ENCODE results near the gene ACTBL2. TPM values are rescaled to one million over a fixed set of nuclear protein-coding genes. Genes with fewer than 3 reads are reported as not detected.
A peak's percentile ranks its signal among the peaks of the same experiment; 100 is the strongest.

The ACTBL2 gene
- total RNA-seq, 1 donor from 2014 or later = 11.8 TPM

DNA sequence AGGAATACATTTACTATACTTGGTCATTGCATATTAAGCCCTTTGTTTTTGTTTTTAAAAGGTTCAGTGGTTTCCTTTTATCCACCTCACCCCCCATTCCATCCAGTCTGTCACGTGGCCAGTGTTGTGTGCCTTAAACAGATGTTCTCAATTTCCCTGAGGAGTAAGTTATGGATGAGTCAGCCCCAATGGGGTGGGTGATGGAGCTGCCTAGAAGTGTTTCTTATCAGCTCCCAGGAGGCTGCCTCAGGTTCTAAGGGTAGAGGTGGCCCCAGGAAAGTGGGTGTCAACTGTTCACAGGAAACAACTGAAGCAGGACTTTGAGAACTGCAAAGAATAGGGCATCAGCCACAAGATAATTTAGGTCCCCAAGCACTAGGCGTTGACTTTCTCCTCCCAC, 41.1 kb downstream of the ACTBL2 start:
- FAIRE-seq (peak; percentile 65), DNase-seq (ENCODE audit: low read depth) (peak; percentile 99)
- H3K27me3 ChIP-seq (ENCODE audit: insufficient read depth, low read length) = no peaks in the 10 kb centered on the region
- Mint-ChIP-seq H3K4me1 (ENCODE audit: low read depth, unreplicated experiment) (peaks cover 44% of the 10 kb centered on the region), H3K27me3 (ENCODE audit: low read depth, unreplicated experiment) (no peaks in the 10 kb centered on the region), H3K9me3 (ENCODE audit: unreplicated experiment) (no peaks in the 10 kb centered on the region), H3K36me3 (ENCODE audit: low read depth, unreplicated experiment) (peaks cover 4% of the 10 kb centered on the region), H3K27ac (ENCODE audit: unreplicated experiment) (peak overlapping the region; percentile 92), H3K4me3 (ENCODE audit: unreplicated experiment) (peak overlapping the region; percentile 57)
- H3K4me3 ChIP-seq (ENCODE audit: insufficient read depth, low read depth, low read length) = no peak overlapping the region
- H2AFZ ChIP-seq (ENCODE audit: low read depth, low read length) = no peak overlapping the region
- H3K36me3 ChIP-seq (ENCODE audit: insufficient read depth, low read length) = no peaks in the 10 kb centered on the region
- H3K4me1 ChIP-seq (ENCODE audit: insufficient read depth, low read length) = peaks cover 46% of the 10 kb centered on the region
- peak overlapping the region; percentile 78 for H3K9ac ChIP-seq (ENCODE audit: low read length)
- peak overlapping the region; percentile 76 for H3K4me2 ChIP-seq (ENCODE audit: low read length)
- no peaks in the 10 kb centered on the region for H3K79me2 ChIP-seq (ENCODE audit: insufficient read depth, low read length)
- no peaks in the 10 kb centered on the region for H3K9me3 ChIP-seq (ENCODE audit: insufficient read depth, low read depth, low read length)
- peak overlapping the region; percentile 98 for H3K27ac ChIP-seq (ENCODE audit: low read depth, low read length)
- no peaks in the 10 kb centered on the region for H4K20me1 ChIP-seq (ENCODE audit: insufficient read depth, low read length)
- TF ChIP-seq CTCF (IDR thresholded peaks at IDR 0.05; ENCODE audit: insufficient read depth, low read depth, low read length) (no peak), EZH2 (IDR thresholded peaks at IDR 0.05; ENCODE audit: insufficient read depth, low read length) (no peak)

GRCh38 chr5:57439601-57440000, 43.0 kb downstream of the ACTBL2 start:
- H3K27me3 Mint-ChIP-seq (ENCODE audit: low read depth, unreplicated experiment) = no peaks in the 10 kb centered on the region
- H3K4me3 Mint-ChIP-seq (ENCODE audit: unreplicated experiment) = no peak overlapping the region
- no peaks in the 10 kb centered on the region for H3K79me2 ChIP-seq (ENCODE audit: insufficient read depth, low read length)
- peaks cover 4% of the 10 kb centered on the region for H3K36me3 Mint-ChIP-seq (ENCODE audit: low read depth, unreplicated experiment)
- H3K27ac Mint-ChIP-seq (ENCODE audit: unreplicated experiment) = no peak overlapping the region
- H4K20me1 ChIP-seq (ENCODE audit: insufficient read depth, low read length) = no peaks in the 10 kb centered on the region
- H2AFZ ChIP-seq (ENCODE audit: low read depth, low read length) = no peak overlapping the region
- peaks cover 52% of the 10 kb centered on the region for H3K4me1 Mint-ChIP-seq (ENCODE audit: low read depth, unreplicated experiment)
- FAIRE-seq (no peak), DNase-seq (ENCODE audit: low read depth) (no peak)
- TF ChIP-seq EZH2 (IDR thresholded peaks at IDR 0.05; ENCODE audit: insufficient read depth, low read length) (no peak), CTCF (IDR thresholded peaks at IDR 0.05; ENCODE audit: insufficient read depth, low read depth, low read length) (no peak)
- H3K27me3 ChIP-seq (ENCODE audit: insufficient read depth, low read length) = no peaks in the 10 kb centered on the region
- no peak overlapping the region for H3K27ac ChIP-seq (ENCODE audit: low read depth, low read length)
- peaks cover 60% of the 10 kb centered on the region for H3K4me1 ChIP-seq (ENCODE audit: insufficient read depth, low read length)
- H3K9me3 Mint-ChIP-seq (ENCODE audit: unreplicated experiment) = no peaks in the 10 kb centered on the region
- H3K9ac ChIP-seq (ENCODE audit: low read length) = no peak overlapping the region
- no peaks in the 10 kb centered on the region for H3K36me3 ChIP-seq (ENCODE audit: insufficient read depth, low read length)
- no peak overlapping the region for H3K4me3 ChIP-seq (ENCODE audit: insufficient read depth, low read depth, low read length)
- no peaks in the 10 kb centered on the region for H3K9me3 ChIP-seq (ENCODE audit: insufficient read depth, low read depth, low read length)
- H3K4me2 ChIP-seq (ENCODE audit: low read length) = no peak overlapping the region

DNA sequence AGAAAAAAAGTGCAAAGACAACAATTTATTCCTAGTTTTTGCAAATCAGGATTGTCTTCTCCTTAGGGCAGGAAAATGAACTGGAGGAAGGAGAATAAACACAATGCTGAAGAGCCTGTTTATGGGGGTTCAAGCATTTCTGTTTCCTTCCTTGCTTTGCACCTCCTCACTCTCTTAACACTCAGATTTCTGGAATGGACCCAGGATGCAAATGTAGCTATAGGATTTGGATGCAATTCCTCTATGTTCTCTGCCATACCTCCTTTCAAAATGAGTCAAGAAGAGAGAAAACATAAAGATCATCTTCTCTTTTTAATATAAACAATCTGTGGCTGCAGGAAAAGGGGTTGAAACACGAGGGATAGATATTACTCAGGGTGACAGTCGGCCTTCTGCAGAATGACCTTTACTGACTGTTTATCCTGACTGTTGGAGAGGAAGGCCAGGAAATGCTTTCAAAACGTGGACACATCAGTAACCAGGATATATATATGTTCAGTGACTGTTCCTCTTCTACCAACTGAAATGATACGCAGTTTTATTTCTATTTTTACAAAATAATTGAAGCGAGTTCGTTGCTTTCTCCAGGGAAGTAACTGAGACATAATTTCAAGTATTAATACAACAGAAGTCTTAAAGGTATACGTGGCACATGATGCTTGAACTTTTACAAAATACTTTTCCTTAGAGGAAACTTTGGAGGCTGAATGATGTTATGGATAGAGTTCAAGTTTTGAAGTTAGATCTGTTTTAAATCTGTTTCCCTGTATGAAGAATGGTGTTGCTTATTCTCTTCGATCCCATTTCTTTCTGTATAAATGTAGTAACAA, 44.4 kb downstream of the ACTBL2 start:
- Histone ChIP-seq H3K9me3 (ENCODE audit: insufficient read depth, low read depth, low read length) (no peaks in the 10 kb centered on the region), H4K20me1 (ENCODE audit: insufficient read depth, low read length) (no peaks in the 10 kb centered on the region), H3K4me2 (ENCODE audit: low read length) (no peak overlapping the region), H3K79me2 (ENCODE audit: insufficient read depth, low read length) (no peaks in the 10 kb centered on the region), H3K9ac (ENCODE audit: low read length) (peak overlapping the region; percentile 14), H3K4me1 (ENCODE audit: insufficient read depth, low read length) (peaks cover 65% of the 10 kb centered on the region), H3K36me3 (ENCODE audit: insufficient read depth, low read length) (no peaks in the 10 kb centered on the region), H3K4me3 (ENCODE audit: insufficient read depth, low read depth, low read length) (no peak overlapping the region), H3K27ac (ENCODE audit: low read depth, low read length) (peak overlapping the region; percentile 100), H2AFZ (ENCODE audit: low read depth, low read length) (no peak overlapping the region), H3K27me3 (ENCODE audit: insufficient read depth, low read length) (no peaks in the 10 kb centered on the region)
- Mint-ChIP-seq H3K4me1 (ENCODE audit: low read depth, unreplicated experiment) (peaks cover 61% of the 10 kb centered on the region), H3K36me3 (ENCODE audit: low read depth, unreplicated experiment) (peaks cover 4% of the 10 kb centered on the region), H3K9me3 (ENCODE audit: unreplicated experiment) (no peaks in the 10 kb centered on the region), H3K4me3 (ENCODE audit: unreplicated experiment) (no peak overlapping the region), H3K27me3 (ENCODE audit: low read depth, unreplicated experiment) (no peaks in the 10 kb centered on the region), H3K27ac (ENCODE audit: unreplicated experiment) (no peak overlapping the region)
- no peak for TF ChIP-seq EZH2 (IDR thresholded peaks at IDR 0.05; ENCODE audit: insufficient read depth, low read length)
- TF ChIP-seq CTCF (IDR thresholded peaks at IDR 0.05; ENCODE audit: insufficient read depth, low read depth, low read length) = no peak
- FAIRE-seq (no peak), DNase-seq (ENCODE audit: low read depth) (no peak)
